ENCODE results near the gene C3AR1. TPM values are rescaled to one million over a fixed set of nuclear protein-coding genes. Genes with fewer than 3 reads are reported as not detected.
"Not testable (repeated sequence)": the region's sequence is repeated elsewhere in the genome, so short reads cannot be mapped to it uniquely, and the experiment has no call there.

The C3AR1 gene
- polyA plus RNA-seq, 2 of the 4 experiments (the other 2 are of a cell fraction), result not detected

DNA sequence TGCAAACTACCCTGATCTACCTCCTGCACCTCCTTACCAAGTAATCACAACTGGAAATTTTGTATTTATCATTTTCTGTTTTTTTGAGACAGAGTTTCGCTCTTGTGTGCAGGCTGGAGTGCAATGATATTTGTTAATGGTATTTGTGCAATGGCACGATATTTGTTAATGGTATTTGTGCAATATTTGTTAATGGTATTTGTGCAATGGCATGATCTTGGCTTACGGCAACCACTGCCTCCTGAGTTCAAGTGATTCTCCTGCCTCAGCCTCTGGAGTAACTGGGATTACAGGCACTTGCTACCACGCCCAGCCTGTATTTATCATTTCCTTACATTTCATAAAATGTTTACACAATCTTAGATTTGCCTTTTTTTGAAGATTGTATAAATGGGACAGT is 10.2 kb upstream of the C3AR1 start:
- no peak for FAIRE-seq
- H3K4me3 ChIP-seq, result no peak overlapping the region
- H3K9me3 ChIP-seq, result no peaks in the 10 kb centered on the region
- ATAC-seq, result no peak
- H3K4me1 ChIP-seq, result peaks cover 21% of the 10 kb centered on the region; the same call in 2 of the 3 replicates
- 57% methylated on average over 4 of the region's 4 CpGs for WGBS (ENCODE audit: missing lambda C conversion rate)
- H3K4me2 ChIP-seq, result no peak overlapping the region
- no peak overlapping the region for H3K27ac ChIP-seq
- DNase-seq (ENCODE audit: low read depth in 1 of 2, low spot score in 1 of 2), result no peak
- ChIA-PET POLR2A (no interaction called here), CTCF (interaction anchor here (2.6 to 7.6 kb wide), 3 partner anchors 31 to 143 kb away, joined by 10 to 70 read pairs (median 17); no protein-coding TSS in a partner anchor)
- no peak for TF ChIP-seq NPAS2 (CRISPR knock-in tag; IDR thresholded peaks at IDR 0.05; ENCODE audit: borderline replicate concordance)

DNA sequence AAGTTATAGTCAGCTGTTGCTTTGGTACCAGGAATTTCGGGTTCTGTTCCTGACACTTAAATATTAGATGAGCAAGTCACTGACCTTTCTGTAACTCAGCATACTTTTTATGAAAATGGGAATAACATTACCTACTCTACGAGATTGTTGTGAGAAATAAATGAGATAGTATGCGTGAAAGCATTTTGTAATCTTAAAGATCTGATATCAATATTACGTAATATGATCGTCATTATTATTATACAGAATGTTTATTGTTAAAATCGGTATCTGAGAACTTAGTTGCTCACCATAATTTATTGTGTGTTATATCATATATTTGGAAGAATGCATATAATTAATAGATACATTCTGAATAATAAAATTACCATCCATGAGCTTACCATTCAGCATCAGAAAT is 9.8 kb upstream of the C3AR1 start:
- Histone ChIP-seq H3K9me3 (no peaks in the 10 kb centered on the region), H3K27ac (no peak overlapping the region), H3K4me3 (no peak overlapping the region), H3K4me1 (peaks cover 19% of the 10 kb centered on the region; the same call in 2 of the 3 replicates), H3K4me2 (no peak overlapping the region)
- no peak for DNase-seq (ENCODE audit: low read depth in 1 of 2, low spot score in 1 of 2)
- no peak for TF ChIP-seq JUNB (IDR thresholded peaks at IDR 0.05)
- TF ChIP-seq GATA3 (IDR thresholded peaks at IDR 0.05; ENCODE audit: borderline replicate concordance), result no peak
- no peak for TF ChIP-seq ESRRA (IDR thresholded peaks at IDR 0.05; ENCODE audit: borderline replicate concordance, low read length)
- TF ChIP-seq, protein P1, sequence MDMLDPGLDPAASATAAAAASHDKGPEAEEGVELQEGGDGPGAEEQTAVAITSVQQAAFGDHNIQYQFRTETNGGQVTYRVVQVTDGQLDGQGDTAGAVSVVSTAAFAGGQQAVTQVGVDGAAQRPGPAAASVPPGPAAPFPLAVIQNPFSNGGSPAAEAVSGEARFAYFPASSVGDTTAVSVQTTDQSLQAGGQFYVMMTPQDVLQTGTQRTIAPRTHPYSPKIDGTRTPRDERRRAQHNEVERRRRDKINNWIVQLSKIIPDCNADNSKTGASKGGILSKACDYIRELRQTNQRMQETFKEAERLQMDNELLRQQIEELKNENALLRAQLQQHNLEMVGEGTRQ (IDR thresholded peaks at IDR 0.05), result no peak
- WGBS (ENCODE audit: missing lambda C conversion rate), result 57% methylated on average over 6 of the region's 6 CpGs
- no peak for ATAC-seq
- ChIA-PET CTCF (interaction anchor here (1.1 to 7.6 kb wide), 3 partner anchors 9 to 36 kb away, joined by 3 to 70 read pairs (median 17); partner anchors contain the start of gene C3AR1), POLR2A (no interaction called here)
- FAIRE-seq, result no peak

DNA sequence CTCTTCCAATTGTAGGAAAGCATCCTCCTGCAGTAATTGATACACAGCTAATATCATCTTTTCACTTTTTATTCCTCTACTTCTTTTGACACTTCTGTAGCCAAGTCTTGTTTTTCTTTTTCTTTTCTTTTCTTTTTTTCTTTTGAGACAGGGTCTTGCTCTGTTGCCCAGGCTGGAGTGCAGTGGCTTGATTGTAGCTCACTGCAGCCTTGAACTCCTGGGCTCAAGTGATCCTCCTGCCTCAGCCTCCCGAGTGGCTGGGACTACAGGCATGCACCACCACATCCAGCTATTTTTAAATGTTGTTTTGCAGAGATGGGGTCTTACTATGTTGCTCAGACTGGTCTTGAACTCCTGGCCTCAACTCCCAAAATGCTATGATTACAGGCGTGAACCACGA is 5.7 kb upstream of the C3AR1 start:
- H3K4me3 ChIP-seq; H3K27ac ChIP-seq; H3K4me2 ChIP-seq; H3K9me3 ChIP-seq; DNase-seq (ENCODE audit: low read depth in 1 of 2, low spot score in 1 of 2); ATAC-seq; H3K4me1 ChIP-seq; POLR2A ChIA-PET; FAIRE-seq: not testable (repeated sequence)
- WGBS (ENCODE audit: missing lambda C conversion rate), result 54% methylated on average over 3 of the region's 3 CpGs
- CTCF ChIA-PET, result interaction anchor here (0.6 kb wide), 1 partner anchor 930 kb away, joined by 3 read pairs; no protein-coding TSS in a partner anchor

DNA sequence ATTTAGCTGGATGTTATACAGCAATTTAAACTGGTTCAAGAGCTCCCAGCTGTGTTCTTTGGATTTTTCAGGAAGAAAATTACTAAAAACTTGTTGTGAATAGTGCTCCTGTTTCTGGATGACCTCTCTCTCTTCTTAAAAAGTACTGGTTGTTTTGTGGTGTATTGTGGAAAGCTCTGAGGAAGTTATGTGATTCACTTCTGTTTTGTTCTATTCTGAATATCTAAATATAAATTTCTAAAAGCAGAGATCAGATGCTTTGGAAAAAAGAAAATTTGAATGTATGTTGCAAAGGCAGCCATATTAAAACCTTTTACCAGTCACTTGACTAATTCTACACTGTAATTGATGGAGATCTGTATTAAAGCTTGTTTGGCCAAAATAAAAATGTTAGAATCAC is 3.4 kb upstream of the C3AR1 start:
- ChIA-PET POLR2A (no interaction called here), CTCF (interaction anchor here (1.0 to 1.6 kb wide), 5 partner anchors 9 to 24 kb away, joined by 3 to 4 read pairs (median 3); no protein-coding TSS in a partner anchor)
- no peak overlapping the region for H3K4me2 ChIP-seq
- H3K9me3 ChIP-seq, result no peaks in the 10 kb centered on the region
- no peak overlapping the region for H3K4me3 ChIP-seq
- no peaks in the 10 kb centered on the region for H3K4me1 ChIP-seq
- TF ChIP-seq FOSL2 (IDR thresholded peaks at IDR 0.05) (no peak), FOSL2 (CRISPR knock-in tag; IDR thresholded peaks at IDR 0.05) (no peak), SREBF2 (IDR thresholded peaks at IDR 0.05) (no peak), HOXA7 (CRISPR knock-in tag; IDR thresholded peaks at IDR 0.05) (no peak), MAZ (IDR thresholded peaks at IDR 0.05; ENCODE audit: borderline replicate concordance, low read depth, low read length) (no peak), NR3C1 (IDR thresholded peaks at IDR 0.05) (no peak), EHF (CRISPR knock-in tag; IDR thresholded peaks at IDR 0.05) (no peak), RFX5 (IDR thresholded peaks at IDR 0.05) (no peak), GATA3 (IDR thresholded peaks at IDR 0.05; ENCODE audit: borderline replicate concordance) (no peak), CBX8 (IDR thresholded peaks at IDR 0.05) (no peak), HEYL (CRISPR knock-in tag; IDR thresholded peaks at IDR 0.05) (no peak), ZNF302 (CRISPR knock-in tag; IDR thresholded peaks at IDR 0.05) (no peak)
- TF ChIP-seq, protein P2, sequence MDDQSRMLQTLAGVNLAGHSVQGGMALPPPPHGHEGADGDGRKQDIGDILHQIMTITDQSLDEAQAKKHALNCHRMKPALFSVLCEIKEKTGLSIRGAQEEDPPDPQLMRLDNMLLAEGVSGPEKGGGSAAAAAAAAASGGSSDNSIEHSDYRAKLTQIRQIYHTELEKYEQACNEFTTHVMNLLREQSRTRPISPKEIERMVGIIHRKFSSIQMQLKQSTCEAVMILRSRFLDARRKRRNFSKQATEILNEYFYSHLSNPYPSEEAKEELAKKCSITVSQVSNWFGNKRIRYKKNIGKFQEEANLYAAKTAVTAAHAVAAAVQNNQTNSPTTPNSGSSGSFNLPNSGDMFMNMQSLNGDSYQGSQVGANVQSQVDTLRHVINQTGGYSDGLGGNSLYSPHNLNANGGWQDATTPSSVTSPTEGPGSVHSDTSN (IDR thresholded peaks at IDR 0.05), result no peak
- TF ChIP-seq, protein P3, sequence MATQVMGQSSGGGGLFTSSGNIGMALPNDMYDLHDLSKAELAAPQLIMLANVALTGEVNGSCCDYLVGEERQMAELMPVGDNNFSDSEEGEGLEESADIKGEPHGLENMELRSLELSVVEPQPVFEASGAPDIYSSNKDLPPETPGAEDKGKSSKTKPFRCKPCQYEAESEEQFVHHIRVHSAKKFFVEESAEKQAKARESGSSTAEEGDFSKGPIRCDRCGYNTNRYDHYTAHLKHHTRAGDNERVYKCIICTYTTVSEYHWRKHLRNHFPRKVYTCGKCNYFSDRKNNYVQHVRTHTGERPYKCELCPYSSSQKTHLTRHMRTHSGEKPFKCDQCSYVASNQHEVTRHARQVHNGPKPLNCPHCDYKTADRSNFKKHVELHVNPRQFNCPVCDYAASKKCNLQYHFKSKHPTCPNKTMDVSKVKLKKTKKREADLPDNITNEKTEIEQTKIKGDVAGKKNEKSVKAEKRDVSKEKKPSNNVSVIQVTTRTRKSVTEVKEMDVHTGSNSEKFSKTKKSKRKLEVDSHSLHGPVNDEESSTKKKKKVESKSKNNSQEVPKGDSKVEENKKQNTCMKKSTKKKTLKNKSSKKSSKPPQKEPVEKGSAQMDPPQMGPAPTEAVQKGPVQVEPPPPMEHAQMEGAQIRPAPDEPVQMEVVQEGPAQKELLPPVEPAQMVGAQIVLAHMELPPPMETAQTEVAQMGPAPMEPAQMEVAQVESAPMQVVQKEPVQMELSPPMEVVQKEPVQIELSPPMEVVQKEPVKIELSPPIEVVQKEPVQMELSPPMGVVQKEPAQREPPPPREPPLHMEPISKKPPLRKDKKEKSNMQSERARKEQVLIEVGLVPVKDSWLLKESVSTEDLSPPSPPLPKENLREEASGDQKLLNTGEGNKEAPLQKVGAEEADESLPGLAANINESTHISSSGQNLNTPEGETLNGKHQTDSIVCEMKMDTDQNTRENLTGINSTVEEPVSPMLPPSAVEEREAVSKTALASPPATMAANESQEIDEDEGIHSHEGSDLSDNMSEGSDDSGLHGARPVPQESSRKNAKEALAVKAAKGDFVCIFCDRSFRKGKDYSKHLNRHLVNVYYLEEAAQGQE (IDR thresholded peaks at IDR 0.05), result no peak
- DNase-seq (ENCODE audit: low read depth in 1 of 2, low spot score in 1 of 2) (no peak), ATAC-seq (no peak), FAIRE-seq (no peak)
- no peak overlapping the region for H3K27ac ChIP-seq
